Omental fat pad (tissue), 4 donors: ENCODE results near the gene NUDT3. TPM values are rescaled to one million over a fixed set of nuclear protein-coding genes. Genes with fewer than 3 reads are reported as not detected.

ENCODE experiments used
- ATAC-seq: fragments of 150-250 bp; one replicate; pipeline ENCODE4 v1.9.1; 2016; ENCODE audit warnings: mild to moderate bottlenecking, moderate library complexity; ENCODE audit not compliant: low FRiP score
- DNase-seq: peaks from one replicate; pipeline ENCODE4 v3.0.0-alpha.2; 2019; ENCODE audit warnings: low spot score
- CTCF ChIP-seq, 3 donors: fragments of 450-650 bp; IDR thresholded peaks; one replicate each; pipeline ENCODE4 v1.5.1; 2016 to 2017; ENCODE audit warnings: antibody characterized with exemption in 3 of 3, mild to moderate bottlenecking in 3 of 3, moderate library complexity in 2 of 3
- total RNA-seq, 4 donors: library from RNA; depleted of rRNA; stranded (reverse); fragments of >200 nt; gene quantifications; one replicate each; pipeline ENCODE4 v1.1.0, GENCODE V29; 2016

NUDT3 gene
- total RNA-seq, 4 donors from 2014 or later = 21.3 to 46.0 (median 28.5) TPM

GRCh38 chr6:34350137-34350933 lies 42.1 kb downstream of the NUDT3 start:
- TF ChIP-seq CTCF (IDR thresholded peaks at IDR 0.05) = no peak

GRCh38 chr6:34349211-34349610 lies 43.3 kb downstream of the NUDT3 start:
- no peak for DNase-seq
- TF ChIP-seq CTCF (IDR thresholded peaks at IDR 0.05) = no peak
- ATAC-seq = no peak

More at GRCh38 chr6:34350137-34350933, 42.1 kb downstream of the NUDT3 start:
- DNase-seq (no peak), ATAC-seq (no peak)

GRCh38 chr6:34347303-34347702 lies 45.2 kb downstream of the NUDT3 start:
- no peak for ATAC-seq
- no peak for DNase-seq
- TF ChIP-seq CTCF (IDR thresholded peaks at IDR 0.05) = no peak

- ATAC-seq (no peak), DNase-seq (no peak)
- TF ChIP-seq CTCF (IDR thresholded peaks at IDR 0.05) = no peak
Measured at GRCh38 chr6:34346175-34347119, 46.0 kb downstream of the NUDT3 start.

- no peak for TF ChIP-seq CTCF (IDR thresholded peaks at IDR 0.05)
- DNase-seq (no peak), ATAC-seq (no peak)
Measured at GRCh38 chr6:34343806-34344205, 48.7 kb downstream of the NUDT3 start.

GRCh38 chr6:34342247-34342646 lies 50.2 kb downstream of the NUDT3 start:
- ATAC-seq = no peak
- no peak for DNase-seq
- no peak for TF ChIP-seq CTCF (IDR thresholded peaks at IDR 0.05)
